RWPE2 (cell line): Measurements from ENCODE around the gene PALB2.
A peak's percentile ranks its signal among the peaks of the same experiment; 100 is the strongest.

ENCODE experiments used
- ATAC-seq: fragments of 200-7000 bp; cut with Tn5 transposase; 3 replicates; pipeline ENCODE4 v1.9.1; 2021; ENCODE audit warnings: low read depth
- DNase-seq: peaks from one replicate; pipeline ENCODE4 v3.0.0-alpha.2; 2020; ENCODE audit warnings: low spot score
- H3K27ac ChIP-seq: fragments of 450-650 bp; 2 replicates; pipeline ENCODE4 v1.5.1; 2017; ENCODE audit warnings: mild to moderate bottlenecking; ENCODE audit not compliant: poor library complexity, severe bottlenecking
- H3K27me3 ChIP-seq: fragments of 250-450 bp; sonication (Bioruptor Pico); 2 replicates; pipeline ENCODE4 v1.5.1; 2021; ENCODE audit warnings: mild to moderate bottlenecking, moderate library complexity; ENCODE audit not compliant: insufficient read depth, poor library complexity, severe bottlenecking
- H3K36me3 ChIP-seq: fragments of 250-450 bp; sonication (Bioruptor Pico); 2 replicates; pipeline ENCODE4 v1.5.1; 2020; ENCODE audit warnings: low read depth, mild to moderate bottlenecking, moderate library complexity
- H3K4me1 ChIP-seq: fragments of 250-450 bp; sonication (Bioruptor Pico); 2 replicates; pipeline ENCODE4 v1.5.1; 2021; ENCODE audit warnings: mild to moderate bottlenecking, moderate library complexity; ENCODE audit not compliant: insufficient read depth, poor library complexity, severe bottlenecking
- H3K4me3 ChIP-seq: fragments of 250-450 bp; sonication (Bioruptor Pico); 2 replicates; pipeline ENCODE4 v1.5.1; 2021; ENCODE audit warnings: mild to moderate bottlenecking, moderate library complexity; ENCODE audit not compliant: severe bottlenecking
- H3K9me3 ChIP-seq: fragments of 250-450 bp; sonication (Bioruptor Pico); 2 replicates; pipeline ENCODE4 v1.5.1; 2021; ENCODE audit warnings: mild to moderate bottlenecking, moderate library complexity; ENCODE audit not compliant: severe bottlenecking
- CTCF ChIP-seq: fragments of 450-650 bp; IDR thresholded peaks from one replicate; pipeline ENCODE4 v1.5.1; 2017; ENCODE audit warnings: mild to moderate bottlenecking, moderate library complexity; ENCODE audit not compliant: poor library complexity, severe bottlenecking

Gene PALB2

GRCh38 chr16:23595246-23595950, 45.7 kb downstream of the PALB2 start:
- H3K9me3 ChIP-seq: no peaks in the 10 kb centered on the region
- DNase-seq: no peak
- H3K36me3 ChIP-seq: peaks cover 45% of the 10 kb centered on the region
- ATAC-seq: peak; percentile 30
- peaks cover 4% of the 10 kb centered on the region for H3K4me1 ChIP-seq
- no peak for TF ChIP-seq CTCF
- peak overlapping the region; percentile 72 for H3K4me3 ChIP-seq
- H3K27me3 ChIP-seq: no peaks in the 10 kb centered on the region
- H3K27ac ChIP-seq: peak overlapping the region; percentile 25

GRCh38 chr16:23594186-23594585, 46.9 kb downstream of the PALB2 start:
- no peak overlapping the region for H3K4me3 ChIP-seq
- no peak for TF ChIP-seq CTCF
- ATAC-seq: no peak
- no peaks in the 10 kb centered on the region for H3K9me3 ChIP-seq
- H3K4me1 ChIP-seq: peaks cover 4% of the 10 kb centered on the region
- H3K27ac ChIP-seq: no peak overlapping the region
- H3K27me3 ChIP-seq: no peaks in the 10 kb centered on the region
- H3K36me3 ChIP-seq: peaks cover 55% of the 10 kb centered on the region
- DNase-seq: no peak

- no peaks in the 10 kb centered on the region for H3K9me3 ChIP-seq
- no peak overlapping the region for H3K27ac ChIP-seq
- peaks cover 95% of the 10 kb centered on the region for H3K36me3 ChIP-seq
- DNase-seq: no peak
- ATAC-seq: no peak
- no peak for TF ChIP-seq CTCF
- H3K27me3 ChIP-seq: no peaks in the 10 kb centered on the region
- H3K4me3 ChIP-seq: no peak overlapping the region
- peaks cover 4% of the 10 kb centered on the region for H3K4me1 ChIP-seq
Measured at GRCh38 chr16:23590181-23590580, 50.9 kb downstream of the PALB2 start.

- peaks cover 81% of the 10 kb centered on the region for H3K36me3 ChIP-seq
- no peak for DNase-seq
- no peaks in the 10 kb centered on the region for H3K9me3 ChIP-seq
- ATAC-seq: no peak
- H3K27me3 ChIP-seq: no peaks in the 10 kb centered on the region
- H3K27ac ChIP-seq: no peak overlapping the region
- no peaks in the 10 kb centered on the region for H3K4me1 ChIP-seq
- no peak for TF ChIP-seq CTCF
- H3K4me3 ChIP-seq: no peak overlapping the region
Measured at GRCh38 chr16:23587726-23588125, 53.4 kb downstream of the PALB2 start.
